ENCODE results near the gene PCNT.

The PCNT gene

DNA sequence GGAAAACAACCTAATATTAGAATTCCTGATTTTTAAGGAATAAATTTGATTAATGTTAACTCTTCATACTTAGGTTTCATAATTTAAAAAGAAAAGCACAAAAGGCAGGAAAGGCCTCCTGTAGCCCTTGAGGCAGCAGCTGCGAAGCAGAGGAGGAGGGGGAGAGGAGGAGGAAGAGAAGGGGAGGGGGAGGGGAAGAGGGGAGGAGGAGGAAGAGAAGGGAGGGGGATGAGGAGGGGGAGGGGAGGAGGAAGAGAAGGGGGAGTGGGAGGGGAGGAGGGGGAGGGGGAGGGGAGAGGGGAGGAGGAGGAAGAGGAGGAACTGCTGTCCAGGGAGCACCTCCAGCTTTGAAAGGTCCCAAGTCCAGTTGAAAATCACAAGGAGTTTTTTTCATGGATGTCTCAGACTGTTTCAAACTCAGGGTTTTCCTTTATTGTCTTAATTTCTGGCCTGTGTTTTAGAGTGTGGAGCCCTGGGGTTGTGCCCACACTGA is 99.6 kb downstream of the PCNT start:
- no peak for TF ChIP-seq ZNF664 (tag by site-specific recombination; IDR thresholded peaks at IDR 0.05)
- TF ChIP-seq ZNF670 (tag by site-specific recombination; IDR thresholded peaks at IDR 0.05; ENCODE audit: low read depth) = no peak
- TF ChIP-seq ZNF223 (tag by site-specific recombination; IDR thresholded peaks at IDR 0.05) = no peak
- no peak for TF ChIP-seq GLI4 (tag by site-specific recombination; IDR thresholded peaks at IDR 0.05)
- no peak for TF ChIP-seq ZNF19 (tag by site-specific recombination; IDR thresholded peaks at IDR 0.05; ENCODE audit: low read depth)
- TF ChIP-seq GFI1B (tag by site-specific recombination; IDR thresholded peaks at IDR 0.05) = no peak
- TF ChIP-seq, protein P1, sequence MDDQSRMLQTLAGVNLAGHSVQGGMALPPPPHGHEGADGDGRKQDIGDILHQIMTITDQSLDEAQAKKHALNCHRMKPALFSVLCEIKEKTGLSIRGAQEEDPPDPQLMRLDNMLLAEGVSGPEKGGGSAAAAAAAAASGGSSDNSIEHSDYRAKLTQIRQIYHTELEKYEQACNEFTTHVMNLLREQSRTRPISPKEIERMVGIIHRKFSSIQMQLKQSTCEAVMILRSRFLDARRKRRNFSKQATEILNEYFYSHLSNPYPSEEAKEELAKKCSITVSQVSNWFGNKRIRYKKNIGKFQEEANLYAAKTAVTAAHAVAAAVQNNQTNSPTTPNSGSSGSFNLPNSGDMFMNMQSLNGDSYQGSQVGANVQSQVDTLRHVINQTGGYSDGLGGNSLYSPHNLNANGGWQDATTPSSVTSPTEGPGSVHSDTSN (CRISPR knock-in tag; IDR thresholded peaks at IDR 0.05) = no peak
- no peak for TF ChIP-seq KLF10 (tag by site-specific recombination; IDR thresholded peaks at IDR 0.05)
- TF ChIP-seq ZNF513 (tag by site-specific recombination; IDR thresholded peaks at IDR 0.05) = no peak
- TF ChIP-seq ZNF214 (tag by site-specific recombination; IDR thresholded peaks at IDR 0.05; ENCODE audit: borderline replicate concordance) = no peak
- TF ChIP-seq, protein P2, sequence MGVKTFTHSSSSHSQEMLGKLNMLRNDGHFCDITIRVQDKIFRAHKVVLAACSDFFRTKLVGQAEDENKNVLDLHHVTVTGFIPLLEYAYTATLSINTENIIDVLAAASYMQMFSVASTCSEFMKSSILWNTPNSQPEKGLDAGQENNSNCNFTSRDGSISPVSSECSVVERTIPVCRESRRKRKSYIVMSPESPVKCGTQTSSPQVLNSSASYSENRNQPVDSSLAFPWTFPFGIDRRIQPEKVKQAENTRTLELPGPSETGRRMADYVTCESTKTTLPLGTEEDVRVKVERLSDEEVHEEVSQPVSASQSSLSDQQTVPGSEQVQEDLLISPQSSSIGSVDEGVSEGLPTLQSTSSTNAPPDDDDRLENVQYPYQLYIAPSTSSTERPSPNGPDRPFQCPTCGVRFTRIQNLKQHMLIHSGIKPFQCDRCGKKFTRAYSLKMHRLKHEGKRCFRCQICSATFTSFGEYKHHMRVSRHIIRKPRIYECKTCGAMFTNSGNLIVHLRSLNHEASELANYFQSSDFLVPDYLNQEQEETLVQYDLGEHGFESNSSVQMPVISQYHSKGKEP (tag by site-specific recombination; IDR thresholded peaks at IDR 0.05) = no peak
- no peak for TF ChIP-seq MZF1 (tag by site-specific recombination; IDR thresholded peaks at IDR 0.05; ENCODE audit: borderline replicate concordance)
- no peak for TF ChIP-seq ZNF350 (tag by site-specific recombination; IDR thresholded peaks at IDR 0.05)
- TF ChIP-seq ZNF544 (tag by site-specific recombination; IDR thresholded peaks at IDR 0.05) = no peak
- no peak for TF ChIP-seq ZNF704 (tag by site-specific recombination; IDR thresholded peaks at IDR 0.05)
- TF ChIP-seq ZNF133 (tag by site-specific recombination; IDR thresholded peaks at IDR 0.05) = no peak
- H3K9me3 ChIP-seq (ENCODE audit: control insufficient read depth, insufficient read depth, low read depth, low read length) = no peaks in the 10 kb centered on the region
- no peaks in the 10 kb centered on the region for H3K4me1 ChIP-seq (ENCODE audit: control insufficient read depth, insufficient read depth, low read length)
- peaks cover 14 to 83% of the 10 kb centered on the region in 2 experiments for H3K36me3 ChIP-seq (ENCODE audit: control insufficient read depth in 2 of 2, insufficient read depth in 1 of 2, low read length in 2 of 2)
- CTCF ChIA-PET = no interaction called here
- H3K27ac ChIP-seq (ENCODE audit: extremely low read depth, low read depth, low read length) = no peak overlapping the region
- POLR2A ChIA-PET = no interaction called here
- H3K4me3 ChIP-seq (ENCODE audit: low read depth, low read length) = no peak overlapping the region

GRCh38 chr21:46424039-46424591 is 100.2 kb downstream of the PCNT start:
- CTCF ChIA-PET = no interaction called here
- TF ChIP-seq, protein P3, sequence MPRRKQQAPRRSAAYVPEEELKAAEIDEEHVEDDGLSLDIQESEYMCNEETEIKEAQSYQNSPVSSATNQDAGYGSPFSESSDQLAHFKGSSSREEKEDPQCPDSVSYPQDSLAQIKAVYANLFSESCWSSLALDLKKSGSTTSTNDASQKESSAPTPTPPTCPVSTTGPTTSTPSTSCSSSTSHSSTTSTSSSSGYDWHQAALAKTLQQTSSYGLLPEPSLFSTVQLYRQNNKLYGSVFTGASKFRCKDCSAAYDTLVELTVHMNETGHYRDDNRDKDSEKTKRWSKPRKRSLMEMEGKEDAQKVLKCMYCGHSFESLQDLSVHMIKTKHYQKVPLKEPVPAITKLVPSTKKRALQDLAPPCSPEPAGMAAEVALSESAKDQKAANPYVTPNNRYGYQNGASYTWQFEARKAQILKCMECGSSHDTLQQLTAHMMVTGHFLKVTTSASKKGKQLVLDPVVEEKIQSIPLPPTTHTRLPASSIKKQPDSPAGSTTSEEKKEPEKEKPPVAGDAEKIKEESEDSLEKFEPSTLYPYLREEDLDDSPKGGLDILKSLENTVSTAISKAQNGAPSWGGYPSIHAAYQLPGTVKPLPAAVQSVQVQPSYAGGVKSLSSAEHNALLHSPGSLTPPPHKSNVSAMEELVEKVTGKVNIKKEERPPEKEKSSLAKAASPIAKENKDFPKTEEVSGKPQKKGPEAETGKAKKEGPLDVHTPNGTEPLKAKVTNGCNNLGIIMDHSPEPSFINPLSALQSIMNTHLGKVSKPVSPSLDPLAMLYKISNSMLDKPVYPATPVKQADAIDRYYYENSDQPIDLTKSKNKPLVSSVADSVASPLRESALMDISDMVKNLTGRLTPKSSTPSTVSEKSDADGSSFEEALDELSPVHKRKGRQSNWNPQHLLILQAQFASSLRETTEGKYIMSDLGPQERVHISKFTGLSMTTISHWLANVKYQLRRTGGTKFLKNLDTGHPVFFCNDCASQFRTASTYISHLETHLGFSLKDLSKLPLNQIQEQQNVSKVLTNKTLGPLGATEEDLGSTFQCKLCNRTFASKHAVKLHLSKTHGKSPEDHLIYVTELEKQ (tag by site-specific recombination; IDR thresholded peaks at IDR 0.05; ENCODE audit: borderline replicate concordance) = no peak
- TF ChIP-seq ZNF239 (tag by site-specific recombination; IDR thresholded peaks at IDR 0.05) (no peak), ZNF600 (tag by site-specific recombination; IDR thresholded peaks at IDR 0.05) (0 out of 2 replicates have a peak, but pooled peaks have one; percentile 8)
- POLR2A ChIA-PET = no interaction called here
- H3K27ac ChIP-seq (ENCODE audit: extremely low read depth, low read depth, low read length) = no peak overlapping the region
- no peak overlapping the region for H3K4me3 ChIP-seq (ENCODE audit: low read depth, low read length)
- H3K9me3 ChIP-seq (ENCODE audit: control insufficient read depth, insufficient read depth, low read depth, low read length) = no peaks in the 10 kb centered on the region
- no peaks in the 10 kb centered on the region for H3K4me1 ChIP-seq (ENCODE audit: control insufficient read depth, insufficient read depth, low read length)
- peaks cover 12 to 84% of the 10 kb centered on the region in 2 experiments for H3K36me3 ChIP-seq (ENCODE audit: control insufficient read depth in 2 of 2, insufficient read depth in 1 of 2, low read length in 2 of 2)

Measured in HEK293 (cell line).